GM19023 (cell line): ENCODE data around the gene CHST14.
A peak's percentile ranks its signal among the peaks of the same experiment; 100 is the strongest.

Experiments used
- ATAC-seq: cut with Tn5 transposase; IDR thresholded peaks from one replicate; pipeline ENCODE4 v1.9.1; 2021; ENCODE audit warnings: mild to moderate bottlenecking, moderate library complexity; ENCODE audit not compliant: unreplicated experiment

The CHST14 gene, protein sequence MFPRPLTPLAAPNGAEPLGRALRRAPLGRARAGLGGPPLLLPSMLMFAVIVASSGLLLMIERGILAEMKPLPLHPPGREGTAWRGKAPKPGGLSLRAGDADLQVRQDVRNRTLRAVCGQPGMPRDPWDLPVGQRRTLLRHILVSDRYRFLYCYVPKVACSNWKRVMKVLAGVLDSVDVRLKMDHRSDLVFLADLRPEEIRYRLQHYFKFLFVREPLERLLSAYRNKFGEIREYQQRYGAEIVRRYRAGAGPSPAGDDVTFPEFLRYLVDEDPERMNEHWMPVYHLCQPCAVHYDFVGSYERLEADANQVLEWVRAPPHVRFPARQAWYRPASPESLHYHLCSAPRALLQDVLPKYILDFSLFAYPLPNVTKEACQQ

DNA sequence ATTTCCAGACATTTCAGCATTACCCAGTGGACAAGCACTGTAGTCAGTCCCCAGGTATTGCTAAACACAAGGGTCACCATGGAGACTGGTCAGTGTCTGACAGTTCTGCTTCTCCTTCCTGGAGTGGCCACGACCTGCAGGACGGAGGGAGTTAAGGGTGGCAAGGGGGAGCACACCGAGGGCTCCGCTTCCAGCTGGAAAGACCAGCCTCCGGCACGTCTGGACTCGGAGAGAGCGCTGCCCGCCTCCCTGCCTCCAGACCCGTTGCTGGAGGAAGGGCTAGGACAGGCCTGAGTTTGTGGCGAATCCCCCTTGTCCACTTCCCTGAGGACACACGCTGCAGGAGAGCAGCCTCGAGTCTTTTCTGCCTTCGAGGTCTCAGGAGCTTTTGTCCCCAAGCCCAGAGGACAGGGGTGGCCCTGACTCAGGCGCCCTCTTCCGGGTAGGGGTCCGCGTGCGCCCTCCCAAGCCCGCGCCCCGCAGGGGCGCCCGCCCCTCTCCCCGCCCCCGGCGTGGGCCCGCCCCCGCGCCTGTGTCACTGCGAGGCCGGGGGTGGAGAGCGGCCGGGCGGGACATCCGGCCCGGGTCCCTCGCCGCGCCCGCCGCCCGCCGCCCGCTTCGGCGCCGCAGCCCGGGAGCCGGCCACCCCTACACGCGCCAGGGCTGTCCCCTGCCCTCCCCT, at the start of gene CHST14:
TSS of gene CHST14 (plus strand) at position 562 of the 682 bp plus-strand sequence. CDS start 230 bp downstream, outside the sequence.
- ATAC-seq: peak; percentile 74

DNA sequence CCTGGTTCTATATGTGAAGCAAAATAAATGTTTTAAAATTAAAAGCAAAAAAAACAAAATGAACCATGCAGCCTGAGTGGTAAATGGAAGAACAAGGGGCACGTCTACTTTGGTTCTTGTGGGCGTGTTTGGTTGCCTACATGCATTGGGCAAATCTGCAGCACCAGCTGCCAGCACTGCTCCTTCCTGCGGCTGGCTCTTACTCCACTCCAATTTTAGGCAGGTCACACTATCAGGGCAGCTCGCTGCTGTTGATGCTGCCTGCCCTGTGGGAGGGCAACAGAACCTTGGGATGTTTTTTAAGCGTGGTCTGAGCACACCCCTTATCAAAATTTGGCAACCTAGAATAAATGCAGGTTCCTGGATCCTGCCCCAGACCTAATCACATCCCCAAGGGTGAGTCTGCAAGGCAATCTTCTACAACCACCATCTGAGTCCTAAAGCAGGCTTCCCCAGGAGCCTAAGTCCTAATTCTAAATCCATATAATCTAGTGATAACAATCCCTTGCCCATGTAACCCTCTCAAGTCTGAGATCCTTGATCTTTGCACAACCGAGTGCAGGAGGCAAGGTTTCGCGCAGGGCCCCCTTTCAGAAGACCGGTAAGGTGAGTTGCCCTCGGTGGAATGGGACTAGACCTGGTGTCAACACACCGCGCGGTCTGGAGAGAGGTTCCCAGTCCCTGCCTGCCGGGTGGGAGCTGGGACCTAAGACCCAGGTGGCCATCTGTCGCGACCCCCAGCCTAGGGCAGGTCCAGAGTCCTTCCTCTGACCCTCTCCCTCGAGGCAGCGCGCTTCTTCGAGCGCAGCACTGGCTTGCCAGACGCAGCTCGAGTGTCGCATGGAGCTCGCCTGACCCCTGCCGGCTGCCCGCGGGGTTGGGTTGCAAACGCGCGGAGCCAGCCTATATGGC, 49.3 kb upstream of the CHST14 start:
- peak; percentile 87 for ATAC-seq

DNA sequence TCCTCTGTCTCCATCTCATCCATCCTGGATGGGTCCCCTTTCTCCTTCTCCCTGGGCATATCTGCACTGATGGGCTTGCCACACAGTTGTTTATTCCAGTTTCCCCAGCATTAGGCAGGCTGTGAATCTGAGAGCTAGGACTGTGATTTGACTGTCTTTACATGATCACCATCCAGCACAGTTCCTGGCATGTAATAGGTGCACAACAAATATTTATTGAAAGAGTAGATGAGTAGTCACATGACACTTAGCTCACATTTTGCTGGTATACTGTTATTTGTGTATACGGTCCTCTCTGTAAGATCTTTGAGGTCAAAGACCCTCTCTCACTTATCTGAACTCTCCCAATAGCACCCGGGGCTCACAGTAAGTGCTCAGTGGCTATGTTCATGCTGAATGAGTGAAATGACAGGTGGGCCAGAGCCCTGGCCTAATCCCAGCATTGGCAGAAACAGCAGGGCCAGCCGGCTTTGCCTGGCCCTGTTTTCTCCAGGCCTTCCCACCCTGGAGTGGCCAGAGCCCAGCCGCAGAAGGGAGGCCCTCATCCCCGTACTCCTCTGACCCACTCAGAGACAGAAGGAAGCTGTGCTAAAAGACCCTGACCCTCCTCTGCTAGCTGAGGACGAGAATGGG, 46.2 kb upstream of the CHST14 start:
- ATAC-seq: no peak

DNA sequence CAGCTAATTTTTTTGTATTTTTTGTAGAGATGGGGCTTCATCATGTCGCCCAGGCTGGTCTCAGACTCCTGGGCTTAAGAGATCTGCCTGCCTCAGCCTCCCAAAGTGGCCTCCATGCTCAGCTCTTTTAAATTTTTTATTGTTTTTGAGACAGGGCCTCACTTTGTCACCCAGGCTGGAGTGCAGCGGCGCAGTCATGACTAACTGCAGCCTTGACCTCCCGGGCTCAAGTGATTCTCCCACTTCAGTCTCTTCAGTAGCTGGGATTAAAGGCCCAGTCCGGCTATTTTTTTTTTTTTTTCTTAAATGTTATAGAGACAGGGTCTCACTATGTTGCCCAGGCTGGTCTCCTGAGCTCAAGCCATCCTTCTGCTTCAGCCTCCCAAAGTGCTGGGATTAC, 45.1 kb upstream of the CHST14 start:
- no peak for ATAC-seq

DNA sequence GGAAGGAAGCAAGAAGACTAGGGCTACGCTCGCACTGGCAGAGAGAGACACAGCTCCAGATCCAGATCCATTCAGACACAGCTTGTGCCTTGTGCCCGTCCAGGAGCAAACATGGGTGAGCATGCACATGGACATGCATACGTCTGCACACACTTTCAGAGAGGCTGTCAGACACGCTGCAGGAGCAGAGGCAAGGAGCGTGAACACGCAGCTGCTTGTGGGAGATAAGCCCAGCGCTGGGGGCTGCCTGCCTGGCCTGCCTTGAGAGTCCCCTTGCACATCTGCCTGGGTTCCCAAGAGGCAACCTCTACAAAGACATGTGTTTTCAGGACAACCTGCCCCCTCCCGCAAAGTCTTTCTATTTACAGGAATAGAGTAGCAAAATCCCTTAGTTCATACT, 43.6 kb upstream of the CHST14 start:
- no peak for ATAC-seq

DNA sequence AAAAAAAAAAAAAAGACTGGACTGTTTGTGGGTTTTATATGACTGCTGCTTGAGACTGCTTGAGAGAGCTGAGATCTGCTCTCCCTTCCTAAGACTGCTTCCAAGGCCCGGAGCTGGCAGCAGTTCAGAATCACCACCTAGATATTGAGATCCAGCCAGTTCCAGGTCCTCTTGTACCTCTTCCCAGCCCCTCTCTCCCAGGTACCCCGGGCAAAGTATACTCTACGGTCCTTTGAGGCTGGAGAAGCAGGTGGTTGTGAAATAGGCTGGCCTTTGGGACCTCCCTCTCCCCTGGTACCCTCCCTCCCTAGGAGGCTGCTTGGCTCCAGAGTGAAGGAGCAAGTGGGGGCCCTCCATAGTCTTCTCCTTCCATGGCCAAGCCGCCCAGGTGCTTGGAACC, 42.6 kb upstream of the CHST14 start:
- no peak for ATAC-seq

DNA sequence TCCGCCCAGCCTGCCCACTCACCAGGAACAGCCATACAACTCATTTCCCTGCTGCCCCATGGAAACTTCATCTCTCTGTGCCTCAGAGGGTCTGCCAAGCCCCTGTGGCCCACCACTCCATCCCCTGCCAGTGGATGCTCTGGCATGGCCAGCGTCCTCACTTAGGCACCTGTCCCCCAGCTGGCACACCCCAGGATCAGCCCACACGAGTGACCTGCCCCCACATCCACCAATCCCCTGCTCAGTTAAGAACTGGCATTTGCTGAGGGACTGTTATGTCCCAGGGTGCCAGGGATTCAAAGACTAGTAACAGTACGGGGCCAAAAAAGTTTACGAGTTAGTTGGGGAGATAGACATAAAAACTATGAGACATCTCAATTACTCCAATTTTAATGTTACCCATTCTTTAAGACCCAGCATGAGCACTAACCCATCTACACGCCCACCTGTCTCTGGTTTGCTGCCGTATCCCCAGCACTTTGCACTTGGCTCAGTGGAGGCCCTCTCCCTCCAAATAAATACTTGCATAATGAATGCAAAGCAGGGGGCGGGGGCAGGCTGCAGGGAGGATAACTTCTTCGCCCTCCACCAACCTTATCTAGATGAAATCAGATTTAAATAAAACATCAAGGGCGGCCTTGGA, 41.6 kb upstream of the CHST14 start:
- no peak for ATAC-seq

DNA sequence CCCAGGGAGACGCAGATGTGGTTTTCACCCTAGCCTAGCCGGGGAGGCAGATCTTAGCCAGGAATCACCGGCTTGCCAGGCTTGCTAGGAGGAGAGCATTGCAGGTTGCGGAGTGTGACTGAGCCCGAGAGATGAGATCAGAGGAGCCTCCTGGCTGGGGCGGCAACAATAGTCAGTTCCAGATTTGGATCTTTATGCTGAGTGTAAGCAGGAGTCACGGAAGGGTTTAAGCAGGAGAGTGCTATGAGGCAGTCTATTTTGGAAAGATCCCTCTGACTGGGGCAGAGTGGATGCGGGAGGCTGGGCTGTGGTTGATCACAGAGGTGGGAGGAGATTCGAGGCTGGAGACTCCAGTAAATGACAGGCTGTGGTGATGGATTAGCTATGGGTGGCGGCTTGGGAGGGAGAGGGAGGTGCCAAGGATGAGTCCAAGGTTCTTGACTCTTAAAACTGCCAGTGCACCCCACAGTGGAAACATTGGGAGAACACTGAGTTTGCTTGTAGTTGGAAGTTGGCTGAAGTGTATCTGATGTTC, 40.4 kb upstream of the CHST14 start:
- ATAC-seq: no peak

DNA sequence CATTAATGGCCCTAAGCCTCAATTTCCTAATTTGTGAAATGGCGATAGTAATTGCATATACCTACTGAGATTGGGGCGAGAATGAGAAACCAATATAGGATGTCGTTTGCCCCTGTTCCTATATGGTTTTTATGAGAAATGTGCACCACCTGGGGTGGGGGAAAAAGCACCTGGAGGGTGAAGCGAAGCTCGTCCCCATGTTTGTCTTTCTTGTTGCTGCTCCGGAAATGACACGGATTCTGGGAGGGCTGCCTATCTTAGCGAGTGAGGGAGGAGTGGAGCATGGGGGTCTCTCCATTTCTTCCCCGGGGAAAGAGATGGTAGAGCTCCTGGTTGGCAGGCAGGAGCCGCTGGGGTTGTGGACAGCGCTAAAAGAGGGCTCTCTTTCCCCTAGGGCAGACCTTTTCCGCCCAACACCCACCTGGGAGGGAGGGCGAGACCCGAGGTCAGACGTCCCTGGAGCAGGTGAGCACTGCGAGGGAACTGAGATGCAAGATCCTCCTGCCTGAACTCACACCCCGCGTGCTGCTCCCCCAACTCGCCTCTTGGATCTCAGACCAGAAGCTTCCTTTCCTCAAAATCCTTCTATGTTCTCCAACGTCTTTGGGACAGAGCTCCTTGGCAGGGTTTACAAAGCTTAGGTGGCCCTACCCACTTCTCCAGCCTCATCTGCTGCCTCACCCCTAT, 35.6 kb upstream of the CHST14 start:
- no peak for ATAC-seq

DNA sequence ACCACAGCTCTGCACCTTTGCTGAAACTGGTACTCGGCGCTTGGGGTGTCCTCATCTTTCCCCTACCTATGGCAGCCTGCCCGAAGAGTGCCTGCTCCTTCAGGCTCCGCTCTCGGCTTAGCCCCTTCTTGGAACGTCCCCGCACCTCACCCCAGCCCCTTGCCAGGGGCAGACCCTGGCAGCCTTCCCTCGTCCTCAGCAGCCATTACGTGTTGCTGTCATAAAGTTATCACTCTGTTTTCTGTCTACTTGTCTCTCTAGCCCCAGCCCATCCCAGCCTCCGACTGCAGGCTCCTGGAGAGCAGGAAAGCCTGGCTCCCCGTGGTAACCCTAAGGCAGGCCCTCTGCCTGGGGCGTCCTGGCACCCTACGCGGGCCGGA, 35.1 kb upstream of the CHST14 start:
- ATAC-seq: no peak

DNA sequence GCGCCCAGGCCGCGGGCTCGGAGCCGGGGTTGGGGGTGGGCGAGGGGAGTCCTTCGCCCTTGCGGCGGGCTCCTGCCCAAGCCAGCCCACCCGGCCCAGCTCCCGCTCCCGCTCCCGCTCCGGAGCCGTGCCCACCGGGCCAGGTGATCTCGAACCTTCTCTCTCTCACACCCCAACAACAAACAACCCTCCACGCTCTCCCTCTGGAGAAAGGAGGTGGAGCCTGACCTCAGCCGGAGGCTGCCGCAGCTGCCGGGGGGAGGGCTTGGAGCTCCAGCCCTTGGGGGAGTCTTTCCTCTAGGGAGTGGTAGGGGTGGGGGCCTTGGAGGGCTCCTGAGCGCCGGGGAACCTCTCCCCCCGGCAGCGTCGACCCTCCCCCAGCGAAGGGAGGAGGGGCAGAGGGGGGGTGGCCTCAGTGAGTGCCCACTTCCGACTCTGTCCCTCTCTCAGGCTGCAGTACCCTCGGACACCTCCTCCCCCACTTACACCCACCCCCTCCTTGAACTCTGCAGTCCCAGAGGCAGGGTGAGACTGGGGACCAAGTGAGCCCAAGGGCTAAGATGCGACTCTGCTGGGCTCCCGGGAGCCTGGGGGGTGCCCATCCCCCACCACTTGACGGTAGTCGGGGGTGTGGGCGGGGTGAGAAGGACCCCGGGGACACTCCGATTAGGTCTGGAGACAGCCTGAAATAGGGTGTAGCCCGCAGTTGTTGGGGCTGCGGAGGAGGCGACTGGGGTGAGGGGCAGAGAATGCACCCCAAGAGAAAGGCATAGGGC, 34.5 kb upstream of the CHST14 start:
- no peak for ATAC-seq

DNA sequence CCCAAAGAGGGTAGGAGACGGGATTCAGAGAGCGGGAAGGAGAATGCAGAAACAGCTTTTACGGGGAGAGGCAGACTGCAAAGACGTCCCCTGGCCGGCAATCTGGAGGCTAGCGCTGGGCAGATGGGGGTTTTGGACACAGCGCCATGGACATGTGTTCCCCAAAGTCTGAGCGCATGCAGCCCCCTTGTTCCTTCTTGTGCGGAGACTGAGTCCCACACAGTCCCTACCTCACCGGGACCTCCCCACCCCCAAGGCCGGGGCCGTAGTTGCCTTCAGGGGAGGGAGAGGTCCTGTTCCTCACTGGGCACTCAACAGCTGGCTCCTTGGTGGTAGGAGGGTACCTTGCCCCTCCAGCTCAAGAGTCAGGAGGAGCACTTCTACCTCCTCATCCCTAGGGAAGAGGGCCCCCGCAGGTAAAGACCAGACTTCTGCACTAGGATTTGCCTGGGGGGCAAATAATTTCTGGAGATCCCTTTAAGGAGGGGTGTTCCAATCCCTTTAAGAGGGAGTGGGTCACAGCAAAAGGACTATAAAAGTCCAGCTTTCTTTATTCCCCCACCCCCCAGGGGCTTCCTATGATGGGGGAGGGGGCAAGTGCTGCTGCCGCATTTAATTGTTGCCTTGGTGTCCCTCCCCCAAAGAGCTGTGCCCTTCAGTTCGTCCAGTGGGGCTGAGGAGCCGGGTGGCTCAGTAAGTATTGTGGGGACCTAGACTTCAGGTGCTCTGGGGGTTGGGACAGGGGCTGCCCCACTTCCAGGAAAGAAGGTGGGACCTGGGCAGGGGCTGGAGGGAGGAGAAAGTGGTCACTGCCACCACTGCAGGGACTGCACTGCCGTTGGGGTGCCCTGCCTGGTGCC, 33.7 kb upstream of the CHST14 start:
- no peak for ATAC-seq

DNA sequence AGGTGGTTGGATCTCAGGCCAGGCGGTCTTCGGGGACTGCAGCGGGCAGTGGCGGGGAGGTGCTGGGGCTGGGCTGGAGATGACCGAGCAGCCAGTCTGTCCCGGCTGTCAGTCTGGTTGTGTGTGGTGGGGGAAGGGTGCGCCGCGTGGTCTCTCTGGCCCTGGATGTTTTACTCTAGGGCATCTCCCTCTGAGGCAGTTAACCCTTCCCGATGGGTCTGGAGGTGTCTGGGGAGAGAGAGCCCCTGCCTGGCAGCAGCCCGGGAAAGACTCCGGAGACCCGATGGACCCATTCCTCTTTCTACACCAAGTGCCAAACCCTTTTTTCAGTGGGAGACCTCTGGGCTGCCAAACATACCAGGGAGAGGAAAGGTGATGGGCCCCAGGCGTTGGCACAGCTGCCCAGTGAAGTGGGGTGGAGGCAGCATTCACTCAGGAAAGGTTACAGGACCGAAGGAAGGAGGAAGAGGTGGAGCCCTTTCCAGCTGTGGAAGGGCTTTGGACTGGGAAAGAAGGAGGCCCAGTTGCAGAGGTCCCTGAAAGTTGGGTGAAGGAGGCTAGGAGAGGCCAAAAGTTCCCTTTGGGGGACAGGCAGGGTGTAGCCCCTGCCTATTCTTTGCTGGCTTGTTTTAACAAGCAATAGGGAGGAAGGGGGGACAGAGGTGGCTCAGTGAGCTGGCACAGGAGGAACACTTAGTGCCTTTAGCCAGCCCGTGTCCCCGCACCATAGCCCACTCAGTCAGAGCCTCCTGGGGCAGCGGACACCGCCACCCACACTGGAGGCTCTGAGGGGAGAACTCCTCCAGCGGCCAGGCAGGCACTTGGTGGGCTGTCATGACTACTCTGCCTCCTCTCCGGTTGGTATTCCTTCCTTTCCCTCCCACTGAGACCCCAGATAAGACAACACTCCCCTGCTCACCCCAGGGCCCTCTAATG, 32.8 kb upstream of the CHST14 start:
- no peak for ATAC-seq

DNA sequence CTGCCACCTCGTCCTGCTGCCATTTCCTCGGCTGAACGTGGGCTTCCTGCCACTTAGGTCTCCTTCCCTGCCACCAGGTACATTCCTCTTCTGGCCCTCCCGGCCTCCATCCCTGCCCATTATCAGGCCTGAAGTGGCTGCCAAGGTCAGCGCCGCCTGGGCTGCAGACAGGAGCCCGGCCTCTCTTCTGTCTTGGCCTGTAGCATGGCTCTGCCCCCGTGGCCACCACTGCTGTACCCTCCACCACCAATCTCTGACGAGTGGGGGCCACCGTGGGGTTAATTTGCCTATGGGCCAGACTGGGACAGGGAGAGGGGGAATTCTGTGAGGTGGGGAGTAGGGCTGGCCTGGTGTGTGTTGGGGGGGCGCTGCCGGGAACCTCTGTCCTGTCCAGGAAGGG, 32.1 kb upstream of the CHST14 start:
- ATAC-seq: no peak

DNA sequence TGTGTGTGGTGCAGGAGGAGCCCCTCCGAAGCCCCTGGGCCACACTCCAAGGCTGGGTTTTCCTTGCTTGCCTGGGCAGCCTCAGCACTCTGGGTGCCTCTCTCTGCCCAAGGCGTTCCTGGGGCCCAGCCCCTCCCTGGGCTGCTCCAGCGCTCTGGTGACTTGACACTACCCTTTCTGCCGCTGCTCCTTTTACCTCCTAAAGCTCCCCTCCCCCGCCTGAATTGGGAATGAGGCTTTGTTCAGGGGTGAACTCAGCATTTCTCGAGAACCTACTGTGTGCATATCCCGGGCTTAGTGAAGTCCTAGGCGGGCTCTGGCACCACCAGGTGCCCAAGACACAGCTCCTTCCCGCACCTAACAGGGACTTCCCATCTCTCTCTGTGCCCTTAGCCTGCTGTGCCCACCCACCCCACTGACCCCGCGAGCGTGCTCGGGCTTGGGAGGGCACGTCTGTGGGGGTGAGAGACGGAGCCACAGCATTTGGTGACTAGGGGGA, 31.3 kb upstream of the CHST14 start:
- ATAC-seq: no peak

DNA sequence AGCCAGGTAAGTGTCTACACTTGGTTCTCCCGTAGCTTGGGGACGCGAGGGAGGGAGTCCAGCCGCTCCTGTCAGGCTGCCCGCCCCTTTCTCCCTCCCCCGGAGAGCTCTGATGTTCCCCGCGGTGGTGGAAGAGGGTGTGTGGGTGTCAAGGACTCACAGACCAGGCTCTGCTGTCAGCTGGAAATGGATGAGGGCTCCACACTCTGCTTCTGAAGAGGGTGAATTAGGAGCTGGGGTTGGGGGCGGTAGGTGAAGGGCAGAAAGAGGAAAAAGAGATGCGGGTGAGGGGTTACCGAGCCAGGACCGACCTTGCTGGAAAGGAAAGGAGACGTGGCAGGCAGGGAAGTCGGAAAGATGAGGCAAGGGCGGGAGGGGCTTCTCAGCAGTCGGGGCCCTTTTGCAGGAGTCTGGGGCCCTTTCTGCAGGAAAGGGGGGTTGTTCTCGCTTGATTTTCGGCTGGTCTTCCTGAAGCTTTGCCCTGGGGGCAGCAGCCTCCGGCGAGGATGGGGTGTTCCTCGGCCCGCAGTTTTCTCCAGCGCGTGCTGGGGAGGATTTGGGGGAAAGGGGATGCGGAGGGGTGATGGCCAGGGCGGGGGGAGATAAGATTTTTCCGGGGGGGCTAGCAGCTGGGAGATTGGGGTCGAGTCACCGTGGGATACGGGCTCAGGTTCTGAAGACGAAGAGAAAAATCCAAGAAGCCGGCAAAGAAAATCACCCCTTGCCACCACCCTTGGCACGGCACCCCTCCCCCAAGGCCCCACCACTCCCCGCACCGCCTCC, 30.6 kb upstream of the CHST14 start:
- ATAC-seq: no peak
